NB4 (cell line): Measurements from ENCODE around the gene INAVA.

ENCODE experiments used
- DNase-seq: peaks from one replicate; pipeline ENCODE4 v3.0.0; 2010; ENCODE audit warnings: low read depth
- H3K4me3 ChIP-seq: one replicate; pipeline ENCODE4 v1.5.1; 2011; ENCODE audit warnings: mild to moderate bottlenecking, low read depth, low read length, moderate library complexity
- MYC ChIP-seq: IDR thresholded peaks from 2 replicates; pipeline ENCODE4 v1.6.1; 2011; ENCODE audit warnings: low read depth, low read length
- POLR2A ChIP-seq: IDR thresholded peaks from 2 replicates; pipeline ENCODE4 v1.6.1; 2011; ENCODE audit warnings: mild to moderate bottlenecking; ENCODE audit not compliant: insufficient read length; ENCODE audit errors: extremely low read depth
- TF ChIP-seq, protein P1 (sequence below): IDR thresholded peaks from one replicate; pipeline ENCODE4 v1.5.1; 2012; ENCODE audit warnings: low read depth, low read length
- TF ChIP-seq, protein P2 (sequence below): IDR thresholded peaks from 2 replicates; pipeline ENCODE4 v1.6.1; 2011; ENCODE audit warnings: low read depth, low read length

Gene INAVA

DNA sequence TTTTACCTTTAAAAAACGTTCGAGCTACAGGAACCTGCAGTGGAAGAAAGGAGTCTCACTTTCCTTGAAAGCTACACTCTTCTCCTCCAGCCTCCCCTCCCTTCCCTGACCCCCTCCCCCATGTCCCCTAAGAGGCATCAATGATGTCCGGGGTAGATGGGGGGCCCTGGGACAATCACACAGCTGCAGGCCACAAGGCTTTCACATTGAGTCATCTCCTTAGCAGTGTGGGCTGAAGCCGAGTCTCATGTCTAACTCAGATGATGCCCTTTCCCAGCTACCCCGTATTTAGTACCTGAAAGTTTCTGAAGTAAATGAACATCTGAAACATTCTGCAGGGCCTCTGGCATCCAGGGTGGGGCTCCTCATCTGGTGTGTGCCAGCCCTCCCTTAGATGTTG is 28.2 kb upstream of the INAVA start:
- TF ChIP-seq MYC (no peak), POLR2A (no peak)
- TF ChIP-seq, protein P1, sequence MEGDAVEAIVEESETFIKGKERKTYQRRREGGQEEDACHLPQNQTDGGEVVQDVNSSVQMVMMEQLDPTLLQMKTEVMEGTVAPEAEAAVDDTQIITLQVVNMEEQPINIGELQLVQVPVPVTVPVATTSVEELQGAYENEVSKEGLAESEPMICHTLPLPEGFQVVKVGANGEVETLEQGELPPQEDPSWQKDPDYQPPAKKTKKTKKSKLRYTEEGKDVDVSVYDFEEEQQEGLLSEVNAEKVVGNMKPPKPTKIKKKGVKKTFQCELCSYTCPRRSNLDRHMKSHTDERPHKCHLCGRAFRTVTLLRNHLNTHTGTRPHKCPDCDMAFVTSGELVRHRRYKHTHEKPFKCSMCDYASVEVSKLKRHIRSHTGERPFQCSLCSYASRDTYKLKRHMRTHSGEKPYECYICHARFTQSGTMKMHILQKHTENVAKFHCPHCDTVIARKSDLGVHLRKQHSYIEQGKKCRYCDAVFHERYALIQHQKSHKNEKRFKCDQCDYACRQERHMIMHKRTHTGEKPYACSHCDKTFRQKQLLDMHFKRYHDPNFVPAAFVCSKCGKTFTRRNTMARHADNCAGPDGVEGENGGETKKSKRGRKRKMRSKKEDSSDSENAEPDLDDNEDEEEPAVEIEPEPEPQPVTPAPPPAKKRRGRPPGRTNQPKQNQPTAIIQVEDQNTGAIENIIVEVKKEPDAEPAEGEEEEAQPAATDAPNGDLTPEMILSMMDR, result no peak
- TF ChIP-seq, protein P2, sequence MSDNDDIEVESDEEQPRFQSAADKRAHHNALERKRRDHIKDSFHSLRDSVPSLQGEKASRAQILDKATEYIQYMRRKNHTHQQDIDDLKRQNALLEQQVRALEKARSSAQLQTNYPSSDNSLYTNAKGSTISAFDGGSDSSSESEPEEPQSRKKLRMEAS, result no peak
- no peak overlapping the region for H3K4me3 ChIP-seq
- no peak for DNase-seq

DNA sequence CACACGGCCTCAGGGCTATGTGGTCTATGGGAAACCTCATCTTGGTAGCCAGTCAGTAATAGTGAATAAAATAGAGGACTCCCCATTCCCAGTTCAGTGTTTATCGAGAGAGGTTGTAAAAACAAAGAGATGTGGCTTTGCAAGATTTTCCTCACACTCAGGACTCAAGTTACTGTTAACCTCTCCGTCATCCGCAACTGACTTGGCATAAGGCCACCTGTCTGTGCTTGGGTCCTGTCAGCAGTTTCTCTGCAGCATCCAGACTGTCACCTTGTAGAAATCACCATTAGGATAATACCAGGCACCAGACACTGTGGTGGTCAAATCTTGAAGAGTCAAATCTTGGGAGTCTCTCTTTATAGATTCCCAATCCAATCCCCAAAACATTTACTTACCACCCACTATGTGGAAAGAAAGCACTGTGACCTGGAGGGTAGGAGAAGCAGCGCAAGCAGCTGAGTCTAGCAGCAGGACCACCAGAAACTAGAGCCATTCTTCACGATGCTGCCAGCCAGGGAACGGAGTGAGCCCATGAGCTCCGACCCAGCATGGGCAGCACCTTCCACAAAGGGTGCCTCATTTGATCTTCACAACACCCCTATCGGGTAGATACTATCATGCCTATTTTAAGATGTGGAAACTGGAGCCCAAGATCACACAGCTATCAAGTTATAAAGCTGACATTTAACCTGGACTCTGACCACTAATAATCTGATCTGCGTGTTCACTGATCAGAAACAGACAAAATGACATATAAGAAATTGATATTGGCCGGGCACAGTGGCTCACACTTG is 27.5 kb upstream of the INAVA start:
- DNase-seq, result no peak
- TF ChIP-seq, protein P1, result no peak
- TF ChIP-seq MYC (no peak), POLR2A (no peak)
- TF ChIP-seq, protein P2, result no peak
- H3K4me3 ChIP-seq, result no peak overlapping the region

DNA sequence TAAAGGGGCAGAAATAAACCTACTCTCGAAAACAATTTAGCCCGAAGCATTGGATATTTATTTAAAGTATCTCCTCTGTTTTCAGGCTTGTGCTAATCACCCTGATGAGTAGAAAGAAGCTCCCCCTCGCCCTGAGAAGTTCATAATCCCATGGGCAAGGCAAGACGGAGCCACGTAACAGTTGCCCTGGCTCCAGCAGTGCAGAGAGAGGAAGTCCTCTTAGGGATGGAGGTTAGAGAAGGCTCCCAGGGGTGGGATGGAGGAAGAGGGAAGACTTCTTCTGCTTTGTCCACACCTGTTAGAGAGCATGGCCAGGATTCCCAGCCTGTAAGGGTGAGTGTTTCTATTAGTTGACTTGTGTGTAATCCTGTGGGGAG is 25.3 kb upstream of the INAVA start:
- peak; percentile 74 for DNase-seq
- no peak for TF ChIP-seq POLR2A
- TF ChIP-seq, protein P1, result no peak
- TF ChIP-seq, protein P2, result no peak
- no peak for TF ChIP-seq MYC
- H3K4me3 ChIP-seq, result peak overlapping the region; percentile 47

DNA sequence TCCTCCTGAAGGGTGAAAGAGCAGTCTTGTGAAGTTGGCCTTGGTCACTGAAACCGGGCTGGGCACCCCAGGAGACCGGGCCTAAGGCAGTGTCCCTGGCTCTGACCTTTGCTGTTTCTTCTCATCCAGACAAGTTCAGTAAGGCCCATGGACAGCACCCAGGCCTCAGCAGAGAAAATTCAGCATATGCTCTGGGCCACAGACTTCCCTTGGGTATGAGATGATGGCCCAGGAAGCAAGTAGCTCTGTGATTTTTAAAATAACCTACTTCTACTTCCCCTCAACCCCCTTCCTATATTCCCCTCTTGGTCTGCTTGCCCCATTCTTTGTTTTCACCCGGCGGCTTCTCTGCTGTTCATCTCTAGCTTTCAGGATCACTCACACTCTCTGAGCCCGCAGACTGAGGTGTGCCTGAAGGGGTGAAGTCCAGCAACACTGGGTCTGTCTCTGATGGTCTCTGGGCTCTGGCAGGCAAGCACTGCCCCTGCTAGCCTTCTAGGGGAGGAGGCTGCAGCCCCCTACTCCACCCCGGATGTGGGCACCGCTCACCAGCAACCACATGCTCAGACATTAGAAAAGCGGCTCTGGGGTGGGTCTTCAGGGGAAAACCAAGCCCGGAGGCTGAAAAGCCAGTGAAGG is 24.8 kb upstream of the INAVA start:
- DNase-seq, result peak; percentile 79
- peak overlapping the region; percentile 47 for H3K4me3 ChIP-seq
- TF ChIP-seq, protein P1, result no peak
- TF ChIP-seq, protein P2, result no peak; the same call in 1 of the 2 replicates
- no peak; the same call in 1 of the 2 replicates for TF ChIP-seq MYC
- TF ChIP-seq POLR2A, result no peak

DNA sequence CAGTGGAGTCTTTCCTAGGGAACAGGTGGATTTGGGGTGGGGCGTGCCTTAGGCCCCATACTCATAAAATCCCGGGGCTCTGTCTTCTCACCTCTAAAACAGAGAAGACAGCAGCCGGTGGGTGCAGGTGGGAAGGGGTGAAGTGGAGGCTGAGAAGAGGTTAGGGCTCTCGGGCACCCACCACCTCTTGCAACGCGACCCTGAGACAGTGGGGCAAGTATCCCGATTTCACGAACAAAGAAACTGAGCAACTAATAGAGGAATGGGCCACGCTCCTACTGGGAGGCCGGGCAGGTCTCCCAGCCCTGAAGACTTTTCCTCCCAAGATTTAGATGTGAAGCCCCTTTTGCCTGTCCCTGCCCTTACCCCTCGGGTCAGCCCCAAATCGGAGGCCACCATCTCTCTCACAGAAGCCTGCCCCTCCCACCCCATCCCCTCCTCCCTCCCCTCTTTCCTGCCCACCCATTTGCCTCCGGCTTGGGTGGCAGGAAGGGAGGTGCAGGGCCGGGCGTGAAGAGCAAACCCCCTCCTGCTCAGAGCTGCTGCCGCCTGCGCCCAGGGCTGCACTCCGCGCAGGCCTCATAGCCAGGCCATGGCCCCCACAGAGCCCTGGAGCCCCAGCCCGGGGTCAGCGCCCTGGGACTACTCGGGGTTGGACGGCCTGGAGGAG is 22.1 kb upstream of the INAVA start, which contains the start of gene GPR25:
TSS of gene GPR25 (plus strand) at position 536 of the 670 bp plus-strand sequence. CDS start at position 593, 57 bp downstream.
- H3K4me3 ChIP-seq, result no peak within 1 kb of the TSS
- DNase-seq, result no peak
- TF ChIP-seq, protein P1, result no peak
- TF ChIP-seq, protein P2, result no peak
- TF ChIP-seq MYC (no peak), POLR2A (no peak)
